IMR-90 (cell line): Measurements from ENCODE around the gene NAA80. TPM values are rescaled to one million over a fixed set of nuclear protein-coding genes. Genes with fewer than 3 reads are reported as not detected.

ENCODE experiments used
- ATAC-seq: fragments of 200-7000 bp; cut with Tn5 transposase; 2 replicates; pipeline ENCODE4 v1.9.1; 2020; ENCODE audit warnings: low read depth, mild to moderate bottlenecking, moderate library complexity
- BruUV-seq: library from RNA; stranded (reverse); fragments of 400-500 nt; replicated peaks from 2 replicates; lab custom pipeline; 2021; lab: Mats Ljungman, UMichigan
- CTCF ChIA-PET: fragments of 300-600 bp; formaldehyde crosslinking; extraction: SDS; loops from one replicate; lab custom pipeline; 2021; ENCODE audit warnings: antibody characterized with exemption; lab: Yijun Ruan, JAX
- POLR2A ChIA-PET: fragments of 300-600 bp; sonication (Branson Sonifier 250); formaldehyde crosslinking; loops from one replicate; lab custom pipeline; 2022; ENCODE audit warnings: antibody characterized with exemption; ENCODE audit not compliant: unreplicated experiment; lab: Charles Lee
- DNase-seq: peaks from one replicate; pipeline ENCODE4 v3.0.0; 2013
- H2AFZ ChIP-seq: replicated peaks from 2 replicates; pipeline ENCODE3; 2013; ENCODE audit warnings: low read length, mild to moderate bottlenecking; ENCODE audit not compliant: poor library complexity
- H2AK5ac ChIP-seq: 2 replicates; pipeline ENCODE4 v1.6.1; 2013; ENCODE audit warnings: low read depth, low read length, inconsistent platforms
- H2AK9ac ChIP-seq: replicated peaks from 2 replicates; pipeline ENCODE3; 2013; ENCODE audit warnings: mild to moderate bottlenecking, low read depth, low read length, moderate library complexity; ENCODE audit not compliant: poor library complexity
- H2BK120ac ChIP-seq: 2 replicates; pipeline ENCODE4 v1.6.1; 2013; ENCODE audit warnings: low read depth, low read length, inconsistent platforms
- H2BK15ac ChIP-seq: 3 replicates; pipeline ENCODE4 v1.6.1; 2013; ENCODE audit warnings: low read depth, low read length, inconsistent platforms
- H2BK20ac ChIP-seq: 2 replicates; pipeline ENCODE4 v1.6.1; 2013; ENCODE audit warnings: low read depth, mild to moderate bottlenecking, inconsistent platforms, low read length, moderate library complexity
- H2BK5ac ChIP-seq: 2 replicates; pipeline ENCODE4 v1.6.1; 2013; ENCODE audit warnings: mild to moderate bottlenecking, low read depth, low read length, inconsistent platforms; ENCODE audit not compliant: poor library complexity, severe bottlenecking
- H3K14ac ChIP-seq: replicated peaks from 2 replicates; pipeline ENCODE4 v1.6.1; 2013; ENCODE audit warnings: low read depth, low read length, inconsistent platforms
- H3K18ac ChIP-seq: 2 replicates; pipeline ENCODE4 v1.6.1; 2013; ENCODE audit warnings: low read depth, low read length, control low read depth
- H3K23ac ChIP-seq: 2 replicates; pipeline ENCODE4 v1.6.1; 2013; ENCODE audit warnings: low read depth, low read length, inconsistent platforms
- H3K27ac ChIP-seq: 2 replicates; pipeline ENCODE4 v1.5.1; 2013; ENCODE audit warnings: mild to moderate bottlenecking, control low read depth, low read length; ENCODE audit not compliant: insufficient read depth
- H3K27me3 ChIP-seq: 2 replicates; pipeline ENCODE4 v1.6.1; 2013; ENCODE audit warnings: low read length; ENCODE audit not compliant: control insufficient read depth, insufficient read depth
- H3K36me3 ChIP-seq: 2 replicates; pipeline ENCODE4 v1.6.1; 2013; ENCODE audit warnings: low read length, mixed read lengths; ENCODE audit not compliant: control insufficient read depth, insufficient read depth
- H3K4ac ChIP-seq: 2 replicates; pipeline ENCODE4 v1.6.1; 2013; ENCODE audit warnings: low read depth, low read length, inconsistent platforms
- H3K4me1 ChIP-seq: 2 replicates; pipeline ENCODE4 v1.6.1; 2013; ENCODE audit warnings: low read length, mixed read lengths; ENCODE audit not compliant: control insufficient read depth, insufficient read depth
- H3K4me2 ChIP-seq: 2 replicates; pipeline ENCODE4 v1.6.1; 2013; ENCODE audit warnings: low read depth, mild to moderate bottlenecking, control low read depth, low read length, moderate library complexity
- H3K4me3 ChIP-seq: 2 replicates; pipeline ENCODE4 v1.5.1; 2013; ENCODE audit warnings: low read depth, mild to moderate bottlenecking, control low read depth, low read length, moderate library complexity; ENCODE audit not compliant: insufficient read depth
- H3K56ac ChIP-seq: 2 replicates; pipeline ENCODE4 v1.6.1; 2013; ENCODE audit warnings: low read length, inconsistent platforms; ENCODE audit not compliant: insufficient read depth; ENCODE audit errors: extremely low read depth
- H3K79me1 ChIP-seq, 2 experiments: 2 replicates each; pipeline ENCODE4 v1.6.1; 2013; ENCODE audit warnings: low read length in 2 of 2, inconsistent platforms in 1 of 2, low read depth in 1 of 2
- H3K9ac ChIP-seq: 2 replicates; pipeline ENCODE4 v1.6.1; 2013; ENCODE audit warnings: low read depth, low read length, control low read depth
- H3K9me1 ChIP-seq: 2 replicates; pipeline ENCODE4 v1.6.1; 2013; ENCODE audit warnings: low read length, inconsistent platforms; ENCODE audit not compliant: insufficient read depth
- H3K9me3 ChIP-seq: 2 replicates; pipeline ENCODE4 v1.6.1; 2013; ENCODE audit warnings: low read length; ENCODE audit not compliant: control insufficient read depth, insufficient read depth
- H4K20me1 ChIP-seq: 2 replicates; pipeline ENCODE4 v1.6.1; 2013; ENCODE audit warnings: low read length, inconsistent platforms; ENCODE audit not compliant: insufficient read depth
- H4K5ac ChIP-seq: 2 replicates; pipeline ENCODE4 v1.6.1; 2013; ENCODE audit warnings: mild to moderate bottlenecking, low read depth, low read length, control low read depth
- H4K8ac ChIP-seq, 2 experiments: 2 replicates each; pipeline ENCODE4 v1.6.1; 2013; ENCODE audit warnings: low read depth in 2 of 2, low read length in 2 of 2, control low read depth in 1 of 2, inconsistent platforms in 1 of 2
- H4K91ac ChIP-seq: 2 replicates; pipeline ENCODE4 v1.6.1; 2013; ENCODE audit warnings: low read depth, low read length, inconsistent platforms; ENCODE audit not compliant: insufficient read depth
- CEBPB ChIP-seq: IDR thresholded peaks from 2 replicates; pipeline ENCODE4 v1.6.1; 2012; ENCODE audit warnings: low read depth, low read length, improper control_type of control experiment
- MAFK ChIP-seq: IDR thresholded peaks from 2 replicates; pipeline ENCODE4 v1.6.1; 2012; ENCODE audit warnings: low read depth, low read length, improper control_type of control experiment
- MAZ ChIP-seq: IDR thresholded peaks from 2 replicates; pipeline ENCODE4 v1.6.1; 2012; ENCODE audit warnings: low read depth, mild to moderate bottlenecking, low read length, improper control_type of control experiment, moderate library complexity, borderline replicate concordance
- NFE2L2 ChIP-seq: fragments of 150-350 bp; IDR thresholded peaks from 2 replicates; pipeline ENCODE4 v1.6.1; 2016; ENCODE audit warnings: low read depth, mild to moderate bottlenecking, low read length
- WGBS, 2 experiments: methylation state at CpG; one replicate each; pipeline versions ENCODE4 v1.1.5 to v1.1.7; 2013; ENCODE audit warnings: missing lambda C conversion rate in 2 of 2; ENCODE audit not compliant: insufficient read length in 1 of 2; ENCODE audit errors: extremely low coverage in 2 of 2; 5-methylcytosine and 5-hydroxymethylcytosine counted together
- dilution Hi-C: fragments of 300-500 bp; cut with HindIII; formaldehyde crosslinking; loops from one replicate; pipeline ENCODE4 v1.14.3; 2018; ENCODE audit warnings: low sequenced_read_pairs; ENCODE audit not compliant: unreplicated experiment
- in situ Hi-C: fragments of 300-500 bp; cut with MboI; formaldehyde crosslinking; loops from 3 replicates; pipeline ENCODE4 v1.14.3; 2019; ENCODE audit warnings: low sequenced_read_pairs, inconsistent platforms, mixed read lengths
- intact Hi-C: fragments of 100-400 bp; cut with micrococcal nuclease; formaldehyde crosslinking; loops from 2 replicates; pipeline ENCODE4 v1.10.0; 2022
- polyA plus RNA-seq, 3 experiments: library from polyadenylated mRNA; depleted of rRNA; stranded (reverse); fragments of >200 nt; gene quantifications; 2 replicates each; pipeline ENCODE4 v1.2.3, GENCODE V29; 2012; ENCODE audit warnings: low replicate concordance in 1 of 3
- total RNA-seq: library from RNA; depleted of rRNA; stranded (reverse); fragments of >200 nt; gene quantifications from 2 replicates; pipeline ENCODE4 v1.2.3, GENCODE V29; 2012
- TF ChIP-seq, protein P1 (sequence below): conservative IDR thresholded peaks from 2 replicates; pipeline ENCODE4 v1.5.1; 2012; ENCODE audit warnings: mild to moderate bottlenecking, low read depth, low read length, improper control_type of control experiment
- TF ChIP-seq, protein P2 (sequence below): fragments of 150-350 bp; IDR thresholded peaks from 2 replicates; pipeline ENCODE4 v1.6.1; 2016; ENCODE audit warnings: low read depth, mild to moderate bottlenecking, low read length, moderate library complexity, borderline replicate concordance

Gene NAA80
- total and polyA plus RNA-seq, 2 of the 4 experiments (the other 2 are of a cell fraction): 5.0 to 14.4 TPM

GRCh38 chr3:50259432-50260026 lies 39.7 kb downstream of the NAA80 start:
- no peak for DNase-seq
- intact Hi-C loops (loop anchor here (1.0 to 5.0 kb wide), 2 partner anchors 14 to 63 kb away; partner anchors contain the start of gene HYAL2), in situ Hi-C loops (no loop called here), dilution Hi-C loops (no loop called here)
- Histone ChIP-seq H4K91ac (peak overlapping the region; percentile 38), H4K8ac (peak overlapping the region; percentile 49 to 81; a peak in 2 of 4 replicates), H2BK20ac (no peak overlapping the region), H3K79me1 (peaks cover 15 to 66% of the 10 kb centered on the region in 2 experiments), H3K9me3 (no peaks in the 10 kb centered on the region), H3K9ac (peak overlapping the region; percentile 19; the same call in 1 of the 2 replicates), H3K4ac (0 out of 2 replicates have a peak overlapping the region, but pooled peaks have one; percentile 67), H2BK120ac (no peak overlapping the region), H2BK15ac (no peak overlapping the region), H3K56ac (no peak overlapping the region), H4K5ac (no peak overlapping the region), H4K20me1 (peaks cover 20% of the 10 kb centered on the region; the same call in 1 of the 2 replicates), H3K36me3 (peaks cover 31% of the 10 kb centered on the region), H2AK5ac (peak overlapping the region; percentile 59), H3K4me3 (no peak overlapping the region), H3K27ac (peak overlapping the region; percentile 49), H2AK9ac (peak overlapping the region; percentile 99), H3K4me1 (peaks cover 26% of the 10 kb centered on the region), H3K4me2 (peak overlapping the region; percentile 34; the same call in 1 of the 2 replicates), H3K9me1 (peaks cover 9% of the 10 kb centered on the region; the same call in 1 of the 2 replicates), H3K14ac (no peak overlapping the region), H2BK5ac (peak overlapping the region; percentile 44), H3K18ac (no peak overlapping the region), H3K27me3 (no peaks in the 10 kb centered on the region), H2AFZ (peak overlapping the region; percentile 89), H3K23ac (no peak overlapping the region)
- TF ChIP-seq, protein P1, sequence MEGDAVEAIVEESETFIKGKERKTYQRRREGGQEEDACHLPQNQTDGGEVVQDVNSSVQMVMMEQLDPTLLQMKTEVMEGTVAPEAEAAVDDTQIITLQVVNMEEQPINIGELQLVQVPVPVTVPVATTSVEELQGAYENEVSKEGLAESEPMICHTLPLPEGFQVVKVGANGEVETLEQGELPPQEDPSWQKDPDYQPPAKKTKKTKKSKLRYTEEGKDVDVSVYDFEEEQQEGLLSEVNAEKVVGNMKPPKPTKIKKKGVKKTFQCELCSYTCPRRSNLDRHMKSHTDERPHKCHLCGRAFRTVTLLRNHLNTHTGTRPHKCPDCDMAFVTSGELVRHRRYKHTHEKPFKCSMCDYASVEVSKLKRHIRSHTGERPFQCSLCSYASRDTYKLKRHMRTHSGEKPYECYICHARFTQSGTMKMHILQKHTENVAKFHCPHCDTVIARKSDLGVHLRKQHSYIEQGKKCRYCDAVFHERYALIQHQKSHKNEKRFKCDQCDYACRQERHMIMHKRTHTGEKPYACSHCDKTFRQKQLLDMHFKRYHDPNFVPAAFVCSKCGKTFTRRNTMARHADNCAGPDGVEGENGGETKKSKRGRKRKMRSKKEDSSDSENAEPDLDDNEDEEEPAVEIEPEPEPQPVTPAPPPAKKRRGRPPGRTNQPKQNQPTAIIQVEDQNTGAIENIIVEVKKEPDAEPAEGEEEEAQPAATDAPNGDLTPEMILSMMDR: no peak
- TF ChIP-seq NFE2L2: no peak
- TF ChIP-seq, protein P2, sequence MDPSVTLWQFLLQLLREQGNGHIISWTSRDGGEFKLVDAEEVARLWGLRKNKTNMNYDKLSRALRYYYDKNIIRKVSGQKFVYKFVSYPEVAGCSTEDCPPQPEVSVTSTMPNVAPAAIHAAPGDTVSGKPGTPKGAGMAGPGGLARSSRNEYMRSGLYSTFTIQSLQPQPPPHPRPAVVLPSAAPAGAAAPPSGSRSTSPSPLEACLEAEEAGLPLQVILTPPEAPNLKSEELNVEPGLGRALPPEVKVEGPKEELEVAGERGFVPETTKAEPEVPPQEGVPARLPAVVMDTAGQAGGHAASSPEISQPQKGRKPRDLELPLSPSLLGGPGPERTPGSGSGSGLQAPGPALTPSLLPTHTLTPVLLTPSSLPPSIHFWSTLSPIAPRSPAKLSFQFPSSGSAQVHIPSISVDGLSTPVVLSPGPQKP: no peak
- no peak for TF ChIP-seq CEBPB
- TF ChIP-seq MAFK: no peak
- no peak for TF ChIP-seq MAZ
- BruUV-seq: no TSS peak
- WGBS, 2 experiments: 79% methylated on average over 11 of the region's 18 CpGs; no CpG with 5 or more reads in 1 of the 2 experiments
- POLR2A ChIA-PET: no interaction called here
- no peak for ATAC-seq
- CTCF ChIA-PET: interaction anchor here (1.0 to 1.6 kb wide), 4 partner anchors 11 to 74 kb away, joined by 3 to 7 read pairs (median 4); no protein-coding TSS in a partner anchor
